Dermis microvascular lymphatic vessel endothelial cell (primary cell): Measurements from ENCODE around the gene MRPL36. TPM values are rescaled to one million over a fixed set of nuclear protein-coding genes. Genes with fewer than 3 reads are reported as not detected.
"Not testable (repeated sequence)": the region's sequence is repeated elsewhere in the genome, so short reads cannot be mapped to it uniquely, and the experiment has no call there.

ENCODE experiments used
- DNase-seq, 2 donors: peaks; one replicate each; pipeline versions ENCODE4 v3.0.0 to v3.0.0-alpha.2; 2010; ENCODE audit warnings: low read depth in 2 of 2
- total RNA-seq: library from RNA; depleted of rRNA; stranded (reverse); fragments of >200 nt; gene quantifications from 2 replicates; pipeline ENCODE4 v1.2.1, GENCODE V29; 2014

MRPL36 gene
- total RNA-seq, 1 donor from 2014 or later, result 42.2 TPM

DNA sequence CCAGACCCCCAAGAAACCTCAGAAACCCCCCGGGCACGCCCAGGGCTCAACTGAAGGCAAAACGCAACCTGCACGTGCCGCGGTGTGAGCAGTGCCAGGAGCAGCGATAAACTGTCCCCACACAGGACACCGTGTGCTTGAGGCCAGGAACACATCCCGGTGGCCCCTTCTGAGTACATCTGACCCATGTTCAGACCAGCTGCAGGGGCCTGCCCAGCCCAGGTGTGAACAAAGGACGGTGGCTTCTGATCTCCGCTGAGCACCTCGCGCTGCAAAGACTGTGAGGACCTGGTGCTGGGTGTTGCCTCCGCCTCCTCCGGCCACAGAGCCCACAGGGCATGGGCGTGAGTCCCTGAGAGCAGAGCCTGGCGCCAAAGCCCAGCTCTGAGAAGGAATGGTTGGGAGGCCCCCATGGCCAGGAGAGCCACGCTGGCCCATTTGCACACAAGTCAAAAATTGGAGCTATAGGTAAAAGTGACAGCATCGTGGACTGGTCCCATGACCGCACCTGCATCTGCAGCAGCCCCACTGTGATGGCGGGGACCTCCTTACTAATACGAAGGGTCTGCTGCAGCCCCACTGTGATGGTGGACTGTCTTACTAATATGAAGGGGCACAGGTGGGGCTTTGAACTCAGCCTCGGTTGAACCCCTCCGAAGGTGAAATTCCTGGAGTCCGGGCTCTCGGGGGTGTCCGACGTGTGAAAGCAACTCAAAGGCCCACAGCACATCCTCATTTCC, 33.0 kb upstream of the MRPL36 start:
- DNase-seq, result no peak

- DNase-seq, result no peak
Measured at GRCh38 chr5:1831677-1832313, 32.2 kb upstream of the MRPL36 start.

GRCh38 chr5:1831257-1831656, 31.6 kb upstream of the MRPL36 start:
- no peak for DNase-seq

DNA sequence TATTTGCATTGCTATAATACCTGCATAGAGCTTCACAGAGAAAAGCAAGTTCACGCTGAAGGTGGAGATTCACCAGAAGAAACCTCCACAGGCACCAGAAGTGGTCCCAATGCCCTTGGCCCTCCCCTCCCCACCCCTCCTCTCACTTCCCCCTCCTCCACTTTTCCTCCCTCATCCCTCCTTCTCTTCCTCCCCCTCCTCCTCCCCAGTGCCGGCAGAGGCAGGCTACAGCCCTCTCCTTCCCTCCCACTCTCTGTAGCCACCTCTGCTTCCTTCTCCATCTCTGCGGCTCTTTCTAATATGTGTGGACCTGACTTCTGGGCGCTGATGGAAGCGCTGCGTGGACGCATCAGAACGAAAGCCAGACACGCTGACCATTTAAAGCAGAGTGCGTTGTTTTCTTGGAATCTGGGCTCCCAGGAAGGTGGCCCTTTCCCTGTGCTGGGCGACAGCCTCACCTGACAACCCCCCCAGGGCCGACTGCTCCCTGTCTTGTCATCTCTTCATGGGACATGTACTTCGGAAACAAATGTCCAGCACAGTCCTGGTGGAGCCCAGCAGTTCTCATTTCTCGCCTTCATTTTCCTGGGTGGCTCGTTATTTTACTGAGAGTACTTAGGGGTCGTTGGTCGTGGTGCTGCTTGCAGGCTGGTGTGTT, 31.1 kb upstream of the MRPL36 start:
- DNase-seq, result no peak

DNA sequence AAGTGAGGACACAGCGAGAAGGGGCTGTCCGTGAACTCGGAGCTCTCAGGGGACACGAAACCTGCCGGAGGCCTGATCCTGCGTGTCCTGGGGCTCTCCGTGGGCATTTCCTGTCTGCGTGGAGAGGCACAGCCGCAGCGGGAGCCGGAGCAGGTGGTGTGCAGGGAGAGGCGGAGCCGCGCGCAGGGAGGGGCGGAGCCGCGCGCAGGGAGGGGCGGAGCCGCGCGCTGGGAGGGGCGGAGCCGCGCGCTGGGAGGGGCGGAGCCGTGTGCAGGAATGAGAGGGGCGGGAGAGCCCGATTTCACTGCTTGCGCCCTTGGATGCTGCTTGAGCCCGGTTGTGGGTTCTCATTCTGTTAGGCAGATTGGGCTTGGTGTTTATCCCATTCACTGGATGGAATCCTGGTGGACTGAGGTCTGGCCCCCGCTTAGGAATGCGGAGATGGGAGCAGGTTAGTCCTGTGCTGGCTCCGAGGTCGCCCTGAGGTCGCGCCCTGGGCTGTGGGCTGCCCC, 28.3 kb upstream of the MRPL36 start:
- DNase-seq, result no peak

GRCh38 chr5:1827025-1827885, 27.6 kb upstream of the MRPL36 start:
- DNase-seq, result no peak

DNA sequence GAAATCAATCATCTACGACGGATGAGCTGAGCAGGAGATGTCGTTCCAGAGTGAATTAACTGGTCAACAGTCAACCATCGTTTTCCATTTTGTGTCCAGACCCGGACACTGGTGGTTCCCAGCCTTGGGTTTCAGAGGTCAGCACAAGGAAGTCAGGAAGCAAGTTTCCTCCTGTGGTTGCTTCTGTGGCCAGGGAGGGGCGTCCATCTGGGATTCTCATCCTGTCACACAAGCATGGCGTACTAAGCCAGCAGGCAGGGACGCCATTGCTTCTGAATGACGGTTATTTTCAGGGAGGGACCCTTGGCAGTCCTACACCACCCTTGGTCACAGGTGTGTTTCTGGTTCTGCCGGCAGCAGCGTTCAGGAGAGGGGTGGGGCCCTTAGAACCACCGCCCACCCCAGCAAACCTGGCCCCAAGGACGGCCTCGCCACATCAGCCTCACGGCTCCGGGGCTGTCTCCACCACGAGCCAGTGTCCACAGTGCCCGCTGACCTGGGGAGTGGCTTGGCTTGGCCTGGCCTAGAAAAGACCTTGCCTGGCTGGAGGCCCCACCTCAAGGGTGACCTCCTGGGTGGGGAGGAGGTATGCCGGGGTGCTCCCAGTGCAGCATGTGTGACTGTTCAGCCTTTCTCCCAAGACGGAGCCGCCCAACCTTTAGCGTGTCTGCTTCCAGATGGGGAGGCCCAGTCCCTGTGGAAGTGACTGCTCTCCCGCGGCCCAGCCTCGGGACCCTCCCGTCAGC, 26.8 kb upstream of the MRPL36 start:
- DNase-seq, result no peak

DNA sequence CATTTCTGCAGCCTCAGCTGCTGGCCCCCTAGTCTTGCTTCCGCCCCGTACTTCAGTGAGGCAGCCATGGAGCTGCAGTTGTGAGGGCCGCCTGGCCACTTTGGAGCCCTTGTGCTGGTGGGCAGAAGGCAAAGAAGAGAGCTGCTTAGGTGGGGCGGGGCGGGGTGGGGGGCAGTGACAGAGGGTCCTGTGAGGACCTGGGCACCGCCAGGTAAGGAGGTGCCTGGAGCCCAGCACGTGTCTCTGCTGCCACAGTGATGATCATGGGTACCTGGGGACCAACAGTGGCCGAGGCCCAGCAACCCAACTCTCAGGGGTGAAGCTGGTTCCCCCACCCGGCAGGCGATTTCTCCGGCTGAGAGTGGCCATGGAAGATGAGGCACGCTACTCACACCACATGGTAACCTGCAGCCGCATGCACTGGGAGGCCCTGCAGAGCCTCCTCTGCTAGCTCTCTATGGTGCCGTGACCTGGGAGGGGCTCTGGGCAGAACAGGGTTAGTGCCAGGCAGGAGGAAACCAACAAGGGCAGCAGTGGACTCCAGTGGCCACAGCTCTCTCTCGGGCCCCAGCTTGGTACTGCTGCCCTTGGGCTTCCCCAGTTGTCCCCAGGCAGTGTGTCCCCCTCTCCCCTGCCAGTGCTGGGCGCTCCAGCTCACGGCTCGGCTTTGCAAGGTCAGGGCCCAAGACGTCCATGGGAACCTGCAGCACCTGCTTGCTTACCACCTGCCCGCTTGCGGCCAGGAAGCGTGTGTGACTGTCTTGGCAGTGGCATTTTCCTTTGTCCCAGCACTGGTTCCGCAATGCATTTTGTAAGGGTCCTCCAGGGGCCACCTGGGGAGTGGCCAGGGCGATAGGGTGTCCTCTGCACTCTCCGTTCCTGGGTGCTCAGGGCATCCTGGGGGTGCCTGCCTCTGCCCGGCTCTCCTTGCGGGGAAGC, 25.5 kb upstream of the MRPL36 start:
- DNase-seq, result no peak

- DNase-seq, result no peak
Measured at GRCh38 chr5:1824109-1824821, 24.6 kb upstream of the MRPL36 start.

DNA sequence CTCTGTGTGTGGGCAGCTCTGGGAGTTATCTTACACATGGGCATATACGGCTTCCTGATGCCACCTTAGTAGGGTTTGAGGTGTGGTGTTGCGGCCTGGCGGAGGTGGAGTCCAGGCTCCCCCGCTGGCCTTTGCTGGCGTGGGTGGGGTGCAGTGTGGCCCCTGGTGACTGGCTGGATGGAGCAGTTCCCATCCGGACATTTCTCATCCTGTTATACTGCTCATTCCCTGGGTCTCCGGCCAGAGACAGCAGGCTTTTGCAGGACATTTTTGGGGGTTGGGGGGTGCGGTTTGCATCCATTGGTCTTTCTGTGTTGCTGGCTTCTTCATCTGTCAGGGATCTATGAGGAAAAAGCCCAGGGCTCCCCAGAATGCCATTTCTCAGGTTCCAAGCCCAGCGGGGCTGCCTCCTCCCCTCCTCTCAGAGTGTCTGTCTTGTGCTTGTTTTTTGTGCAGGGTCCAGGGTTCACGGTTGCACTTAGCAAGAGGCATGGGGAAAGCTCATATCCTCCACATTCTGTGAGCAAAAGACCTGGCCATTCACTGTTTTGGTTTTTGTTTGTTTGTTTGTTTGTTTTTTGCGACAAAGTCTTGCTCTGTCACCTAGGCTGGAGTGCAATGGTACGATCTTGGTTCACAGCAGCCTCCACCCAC, 23.9 kb upstream of the MRPL36 start:
- DNase-seq, result no peak

DNA sequence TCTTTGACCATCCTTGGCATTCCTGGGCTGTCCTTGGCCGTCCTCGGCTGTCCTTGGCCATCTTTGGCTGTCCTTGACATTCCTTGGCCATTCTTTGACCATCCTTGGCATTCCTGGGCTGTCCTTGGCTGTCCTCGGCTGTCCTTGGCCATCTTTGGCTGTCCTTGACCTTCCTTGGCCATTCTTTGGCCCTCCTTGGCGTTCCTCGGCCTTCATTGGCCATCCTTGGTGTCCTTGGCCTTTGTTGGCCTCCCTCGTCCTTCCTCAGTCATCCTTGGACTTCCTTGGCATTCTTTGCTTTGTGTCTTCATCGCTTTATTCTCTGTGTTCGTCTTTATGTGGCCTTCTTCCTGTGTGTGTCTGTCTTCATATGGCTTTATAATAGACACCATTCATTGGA, 22.2 kb upstream of the MRPL36 start:
- no peak for DNase-seq

GRCh38 chr5:1820926-1821325, 21.3 kb upstream of the MRPL36 start:
- no peak for DNase-seq

DNA sequence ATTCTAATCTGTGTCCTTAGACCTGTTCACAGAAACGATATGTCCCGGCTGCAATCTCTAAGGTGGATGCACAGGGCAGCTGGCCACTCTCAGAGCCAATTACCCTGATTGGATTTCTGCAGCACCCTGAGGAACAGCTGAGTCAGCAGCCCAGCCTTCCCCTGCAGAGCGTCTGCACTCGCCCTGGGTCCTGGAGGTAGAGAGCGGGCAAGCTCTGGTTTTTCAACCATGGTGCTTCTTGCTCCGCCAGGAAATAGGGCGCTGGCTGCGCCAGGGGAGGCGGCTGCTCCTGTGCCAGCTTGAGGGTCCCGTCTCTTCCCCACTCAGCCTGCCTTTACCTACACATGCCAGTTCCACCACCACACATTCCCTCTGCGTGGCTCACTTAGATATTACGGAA, 20.7 kb upstream of the MRPL36 start:
- DNase-seq, result no peak

DNA sequence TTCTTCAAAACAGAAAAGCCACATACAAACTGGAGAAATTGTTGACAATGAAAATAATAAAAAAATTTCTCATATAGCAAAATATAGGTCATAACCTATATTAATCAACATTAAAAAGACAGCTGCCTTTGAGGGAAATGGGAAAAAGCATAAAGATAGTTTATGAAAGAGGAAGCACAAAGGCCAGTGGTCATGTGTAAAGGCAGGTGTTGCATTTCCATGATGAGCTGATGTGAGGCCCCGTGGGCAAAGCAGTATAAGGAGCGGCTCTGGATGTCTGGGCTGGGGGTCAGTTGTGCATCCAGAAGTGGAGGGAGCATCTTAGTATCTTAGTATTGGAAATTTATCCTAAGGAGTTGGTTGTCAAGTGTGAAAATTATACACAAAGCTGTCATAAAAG, 19.8 kb upstream of the MRPL36 start:
- DNase-seq, result no peak

DNA sequence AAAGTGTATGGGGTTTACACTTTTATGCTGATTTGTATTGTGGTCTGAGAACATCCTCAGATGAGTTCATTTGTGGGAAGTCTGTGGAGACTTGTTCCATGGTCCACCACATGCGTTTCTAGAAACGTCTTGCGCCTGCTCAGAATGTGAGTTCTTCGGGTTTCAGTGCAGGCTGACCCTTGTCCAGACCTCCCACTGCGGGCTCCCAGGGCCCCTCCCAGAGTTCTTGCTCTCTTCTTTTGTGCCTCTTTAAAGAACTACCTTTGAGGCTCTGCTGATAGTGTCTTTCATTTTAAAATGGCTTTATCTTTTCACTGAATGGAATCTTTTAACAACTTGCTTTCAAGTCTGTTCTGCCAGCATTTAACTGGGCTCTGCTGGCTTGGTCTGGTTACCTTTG, 19.1 kb upstream of the MRPL36 start:
- DNase-seq, result no peak

DNA sequence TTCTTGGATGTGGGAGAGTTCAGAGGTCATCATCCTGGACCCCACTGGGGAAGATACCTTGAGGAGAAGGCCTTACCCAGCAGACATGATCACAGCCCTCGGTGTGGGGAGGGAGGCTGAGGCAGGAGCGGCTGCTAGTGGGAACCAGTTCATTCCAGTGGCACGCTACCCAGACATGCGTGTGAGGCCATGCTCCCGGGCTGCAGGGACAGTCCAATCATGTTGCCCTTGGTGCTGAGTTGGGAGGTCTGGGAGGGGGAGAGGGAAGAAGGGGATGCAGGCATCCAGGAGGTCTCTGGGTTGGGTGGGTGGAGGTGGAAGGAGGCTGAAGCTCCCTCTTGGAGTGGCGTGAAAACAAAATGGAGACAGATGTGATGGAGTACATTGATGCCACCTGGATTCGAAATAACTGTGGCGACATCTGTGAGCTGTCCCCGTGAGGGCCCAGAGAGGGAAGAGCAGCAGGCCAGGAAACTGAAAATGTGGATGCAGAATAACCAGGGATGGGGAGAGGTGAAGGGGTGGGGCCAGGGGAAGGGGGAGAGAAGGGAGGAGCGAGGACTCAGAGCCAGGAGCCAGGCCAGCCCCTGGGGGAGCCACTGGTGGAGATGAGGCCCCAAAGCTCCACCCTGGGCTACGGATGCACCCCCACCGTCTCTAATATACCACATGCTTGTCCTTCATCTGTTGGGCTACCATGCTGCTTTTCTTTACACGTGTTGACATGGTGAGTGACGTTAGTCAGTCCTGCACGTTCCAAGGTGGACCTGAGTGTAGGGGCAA, 17.8 kb upstream of the MRPL36 start:
- DNase-seq, result no peak

GRCh38 chr5:1816495-1817089, 17.0 kb upstream of the MRPL36 start:
- not testable (repeated sequence) for DNase-seq
